Hindlimb muscle (tissue), 1 donor: ENCODE results near the gene CLEC3B. TPM values are rescaled to one million over a fixed set of nuclear protein-coding genes. Genes with fewer than 3 reads are reported as not detected.
"Not testable (repeated sequence)": the region's sequence is repeated elsewhere in the genome, so short reads cannot be mapped to it uniquely, and the experiment has no call there.

Experiments
- DNase-seq: peaks from one replicate; pipeline ENCODE4 v3.0.0-alpha.2; 2013
- polyA plus RNA-seq: library from polyadenylated mRNA; unstranded; fragments of 120-200 nt; gene quantifications from one replicate; pipeline ENCODE4 v1.2.1, GENCODE V29; 2013; ENCODE audit not compliant: insufficient read length

Gene CLEC3B, protein sequence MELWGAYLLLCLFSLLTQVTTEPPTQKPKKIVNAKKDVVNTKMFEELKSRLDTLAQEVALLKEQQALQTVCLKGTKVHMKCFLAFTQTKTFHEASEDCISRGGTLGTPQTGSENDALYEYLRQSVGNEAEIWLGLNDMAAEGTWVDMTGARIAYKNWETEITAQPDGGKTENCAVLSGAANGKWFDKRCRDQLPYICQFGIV
- 126 TPM for polyA plus RNA-seq

DNA sequence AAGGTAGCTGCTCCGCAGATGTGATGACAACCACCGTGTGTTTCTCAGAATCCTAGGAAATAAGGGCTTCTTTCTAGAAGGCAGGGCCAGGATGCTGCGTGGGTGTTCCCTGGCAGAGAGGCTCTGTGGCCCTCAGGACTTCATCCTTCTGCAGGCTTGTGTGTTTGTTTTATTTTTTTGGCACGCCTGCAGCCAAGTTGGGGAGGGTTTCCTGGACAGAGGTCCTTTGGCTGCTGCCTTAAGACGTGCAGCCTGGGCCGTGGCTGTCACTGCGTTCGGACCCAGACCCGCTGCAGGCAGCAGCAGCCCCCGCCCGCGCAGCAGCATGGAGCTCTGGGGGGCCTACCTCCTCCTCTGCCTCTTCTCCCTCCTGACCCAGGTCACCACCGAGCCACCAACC lies at the start of gene CLEC3B:
CLEC3B (plus strand) TSS at position 266 of the 400 bp plus-strand sequence; CDS start at position 326, 60 bp downstream.
- peak; percentile 69 for DNase-seq

DNA sequence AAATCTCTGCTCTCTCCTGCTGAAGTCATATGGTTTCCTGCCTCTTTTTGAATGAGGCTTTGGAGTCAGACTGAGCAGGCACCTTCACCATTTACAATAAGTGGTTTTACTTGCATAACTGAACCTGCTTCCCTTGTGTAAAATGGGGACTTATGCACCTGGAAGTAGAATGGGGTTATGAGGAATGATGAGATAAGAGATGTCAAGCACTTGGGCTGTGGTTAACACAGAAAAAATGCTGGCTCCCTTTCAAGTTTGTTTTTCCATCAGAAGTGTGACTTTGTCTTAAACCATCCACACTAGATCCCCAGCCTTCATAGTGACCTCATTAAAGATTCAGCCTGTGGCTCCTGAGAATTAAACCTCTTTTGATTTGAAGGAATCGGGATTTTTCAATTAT lies 44.9 kb upstream of the CLEC3B start:
- no peak for DNase-seq

DNA sequence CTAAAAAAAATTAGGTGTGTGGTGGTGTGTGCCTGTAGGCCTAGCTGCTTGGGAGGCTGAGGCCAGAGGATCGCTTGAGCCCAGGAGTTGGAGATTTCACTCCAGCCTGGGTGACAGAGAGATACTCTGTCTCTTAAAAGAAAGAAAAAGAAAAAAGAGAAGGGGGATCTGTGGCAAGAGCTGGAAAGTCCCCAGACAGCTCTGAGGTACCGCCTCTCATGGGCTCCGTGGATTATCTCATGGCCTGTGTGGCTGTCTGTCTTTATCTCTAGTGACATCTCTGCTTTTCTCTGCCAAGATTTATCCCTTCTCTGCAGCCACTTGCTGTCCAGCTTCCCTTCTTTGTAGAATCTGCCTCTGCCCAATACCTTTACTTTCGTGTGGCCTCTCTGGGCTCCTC lies 44.4 kb upstream of the CLEC3B start:
- no peak for DNase-seq

DNA sequence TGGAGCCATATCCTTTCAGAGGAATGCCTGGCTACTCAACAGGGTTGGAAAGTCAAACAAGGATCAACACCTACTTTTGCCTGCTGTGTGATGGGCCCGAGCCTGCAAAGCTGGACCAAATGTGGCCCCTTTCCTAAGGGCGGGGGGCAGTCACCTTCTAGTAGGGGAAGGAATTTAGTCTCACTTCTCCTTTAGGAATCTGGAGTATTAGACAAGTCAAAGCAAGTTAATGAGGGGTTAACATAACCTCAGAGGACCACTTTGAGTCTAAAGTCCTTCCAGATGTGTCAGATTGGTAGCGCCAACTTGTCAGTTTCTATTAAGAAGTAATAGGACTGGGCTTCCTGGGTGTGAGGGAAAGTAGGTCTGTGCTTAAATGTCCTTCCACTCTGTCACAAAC lies 43.3 kb upstream of the CLEC3B start:
- no peak for DNase-seq

DNA sequence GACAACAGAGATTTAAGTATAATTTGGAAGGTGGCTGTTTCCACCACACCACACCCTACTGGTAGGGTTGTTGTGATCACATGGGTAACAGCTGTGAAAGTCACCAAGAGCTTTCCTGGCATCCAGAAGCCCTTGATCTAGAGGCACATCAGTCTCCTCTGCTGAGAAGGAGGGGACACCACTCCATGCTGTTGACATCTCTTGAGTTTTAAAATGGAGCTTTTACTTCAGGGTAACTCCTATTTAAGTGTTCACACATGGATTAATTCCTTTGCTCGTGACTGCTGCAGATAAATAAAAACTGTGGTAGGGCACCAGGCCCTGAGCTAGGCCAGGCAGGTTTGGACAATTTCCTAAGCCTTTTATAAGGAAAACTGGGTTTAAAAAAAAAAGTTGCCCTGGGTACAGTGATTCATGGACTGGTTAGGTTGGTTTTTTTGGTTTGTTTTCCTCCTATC lies 42.6 kb upstream of the CLEC3B start:
- no peak for DNase-seq

DNA sequence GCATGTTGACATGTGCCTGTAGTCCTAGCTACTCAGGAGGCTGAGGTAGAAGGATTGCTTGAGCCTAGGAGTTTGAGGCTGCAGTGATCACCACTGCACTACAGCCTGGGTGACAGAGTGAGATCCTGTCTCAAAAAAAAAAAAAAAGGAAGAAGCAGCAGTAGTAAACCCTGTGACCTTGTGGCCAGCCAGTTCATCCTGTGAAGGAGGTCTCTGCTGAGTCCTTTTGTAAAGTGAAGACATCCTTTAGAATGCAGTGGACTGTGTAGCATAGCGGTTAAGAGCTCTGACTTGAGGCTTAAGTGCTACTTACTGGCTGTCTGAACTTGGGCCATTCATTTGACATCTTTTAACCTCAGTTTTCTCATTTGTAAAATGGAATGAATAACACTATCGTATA lies 41.8 kb upstream of the CLEC3B start:
- no peak for DNase-seq

DNA sequence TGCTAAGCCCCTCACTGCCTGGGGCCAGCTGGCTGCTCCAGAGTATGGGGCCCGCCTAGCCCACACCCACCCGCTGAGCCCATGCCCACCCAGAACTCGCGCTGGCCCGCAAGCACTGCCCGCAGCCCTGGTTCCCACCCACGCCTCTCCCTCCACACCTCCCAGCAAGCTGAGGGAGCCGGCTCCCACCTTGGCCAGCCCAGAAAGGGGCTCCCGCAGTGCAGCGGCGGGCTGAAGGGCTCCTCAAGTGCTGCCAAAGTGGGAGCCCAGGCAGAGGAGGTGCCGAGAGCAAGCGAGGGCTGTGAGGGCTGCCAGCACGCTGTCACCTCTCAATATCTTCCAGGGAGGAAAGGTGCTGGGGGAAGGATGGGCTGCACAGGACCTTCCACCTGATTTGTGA lies 39.8 kb upstream of the CLEC3B start:
- not testable (repeated sequence) for DNase-seq

DNA sequence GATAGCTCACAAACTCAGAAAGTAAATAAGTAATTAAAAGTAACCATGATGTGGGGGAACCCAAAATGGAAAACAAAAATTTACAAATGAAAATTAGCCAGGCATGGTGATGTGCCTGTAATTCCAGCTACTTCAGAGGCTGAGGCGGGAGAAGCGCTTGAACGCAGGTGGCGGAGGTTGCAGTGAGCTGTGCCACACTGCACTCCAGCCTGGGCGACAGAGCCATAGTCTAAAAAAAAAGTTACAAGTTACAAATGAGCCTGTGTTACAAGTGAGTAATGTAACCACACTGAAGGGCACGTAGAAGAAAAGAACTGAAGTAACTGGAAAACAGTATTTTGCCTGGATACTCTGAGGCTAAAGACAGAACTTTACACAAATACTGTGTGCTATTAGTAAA lies 38.8 kb upstream of the CLEC3B start:
- DNase-seq: no peak

DNA sequence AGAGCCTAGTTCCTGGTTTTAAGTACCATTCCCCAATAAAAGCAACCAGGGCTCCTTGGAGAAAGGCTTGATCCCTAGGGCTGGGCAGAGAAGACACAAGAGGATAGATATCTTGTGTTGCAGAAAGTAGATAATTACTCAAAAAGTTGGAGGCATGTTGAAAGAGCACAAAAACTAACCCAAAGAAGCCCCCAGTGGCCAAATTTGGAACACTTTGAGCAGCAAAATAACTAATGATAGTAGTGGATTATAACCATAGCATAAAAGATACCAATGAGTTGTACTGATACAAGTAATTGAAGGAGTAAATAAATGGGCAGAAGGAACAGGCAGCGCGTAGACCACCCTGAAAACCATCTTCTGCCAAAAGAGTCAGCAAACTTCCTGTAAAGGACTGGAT lies 38.0 kb upstream of the CLEC3B start:
- no peak for DNase-seq

DNA sequence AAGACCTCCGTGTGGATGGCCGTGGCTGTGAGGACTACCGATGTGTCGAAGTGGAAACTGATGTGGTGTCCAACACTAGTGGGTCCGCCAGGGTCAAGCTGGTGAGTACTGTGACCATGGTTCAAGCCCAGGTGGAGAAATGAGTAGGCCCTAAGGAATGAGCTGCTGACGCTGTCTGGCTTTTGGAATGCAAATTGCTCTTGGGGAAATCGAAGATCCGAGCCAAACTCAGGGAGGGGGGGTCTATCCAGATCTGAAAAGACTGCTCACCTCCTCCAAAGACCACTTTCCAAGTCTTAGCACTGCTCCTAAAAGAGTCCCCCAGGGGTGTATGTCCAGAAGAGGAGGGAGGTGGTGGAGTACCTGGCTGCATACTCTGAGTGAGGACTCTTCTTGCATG lies 37.0 kb upstream of the CLEC3B start:
- no peak for DNase-seq

DNA sequence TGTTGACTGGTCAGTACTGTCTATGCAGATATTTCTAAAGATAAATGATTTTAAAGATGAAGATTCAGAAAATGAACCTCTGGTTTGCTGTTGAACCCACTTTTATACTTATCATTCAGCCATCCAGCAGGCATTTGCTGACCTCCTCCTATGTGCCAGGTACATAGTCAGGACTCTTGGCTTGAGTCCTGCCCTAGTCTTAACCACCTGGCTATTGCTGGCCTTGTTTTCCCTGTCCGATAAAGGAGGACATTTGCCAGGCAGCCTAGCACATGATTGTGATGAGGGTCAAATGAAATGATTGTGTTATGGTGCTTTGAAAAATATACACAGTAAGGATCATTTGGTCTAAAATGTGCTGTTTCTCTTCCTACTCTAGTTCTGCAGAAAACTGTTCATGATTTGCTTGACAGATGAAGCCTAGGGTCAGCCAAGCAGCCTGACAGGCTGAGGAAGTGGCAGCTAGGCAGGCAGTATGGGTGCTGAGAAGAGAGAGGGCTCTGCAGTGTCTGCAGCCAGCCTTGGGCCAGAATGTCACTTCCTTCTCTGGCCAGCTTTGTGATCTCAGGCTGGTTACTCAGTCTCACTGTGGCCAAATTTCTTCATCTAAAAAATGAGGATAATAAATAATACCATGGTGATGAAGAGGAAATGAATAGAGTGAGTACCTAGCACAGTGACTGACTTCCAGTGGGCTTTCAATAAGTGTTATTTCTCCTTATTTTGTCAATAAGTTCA lies 36.3 kb upstream of the CLEC3B start:
- DNase-seq: no peak

DNA sequence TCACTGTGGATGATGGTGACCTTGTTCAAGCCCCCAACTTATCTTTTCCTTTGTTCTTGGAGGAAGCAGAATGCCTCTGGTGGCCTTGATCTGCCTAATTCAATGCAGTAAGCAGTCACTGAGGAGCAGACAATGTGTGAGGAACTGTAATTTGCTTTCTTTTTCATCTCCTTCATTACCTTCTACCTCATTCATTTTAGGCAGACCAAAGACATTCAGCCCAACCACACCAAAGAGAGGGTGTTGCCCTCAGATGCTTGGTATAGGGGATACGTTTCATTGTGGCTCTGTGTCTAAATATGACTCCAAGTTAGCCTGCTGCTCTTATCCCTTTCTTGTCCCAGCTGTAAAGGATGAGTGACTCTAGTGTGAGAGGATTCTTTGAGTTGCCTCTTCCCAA lies 34.8 kb upstream of the CLEC3B start:
- DNase-seq: no peak

DNA sequence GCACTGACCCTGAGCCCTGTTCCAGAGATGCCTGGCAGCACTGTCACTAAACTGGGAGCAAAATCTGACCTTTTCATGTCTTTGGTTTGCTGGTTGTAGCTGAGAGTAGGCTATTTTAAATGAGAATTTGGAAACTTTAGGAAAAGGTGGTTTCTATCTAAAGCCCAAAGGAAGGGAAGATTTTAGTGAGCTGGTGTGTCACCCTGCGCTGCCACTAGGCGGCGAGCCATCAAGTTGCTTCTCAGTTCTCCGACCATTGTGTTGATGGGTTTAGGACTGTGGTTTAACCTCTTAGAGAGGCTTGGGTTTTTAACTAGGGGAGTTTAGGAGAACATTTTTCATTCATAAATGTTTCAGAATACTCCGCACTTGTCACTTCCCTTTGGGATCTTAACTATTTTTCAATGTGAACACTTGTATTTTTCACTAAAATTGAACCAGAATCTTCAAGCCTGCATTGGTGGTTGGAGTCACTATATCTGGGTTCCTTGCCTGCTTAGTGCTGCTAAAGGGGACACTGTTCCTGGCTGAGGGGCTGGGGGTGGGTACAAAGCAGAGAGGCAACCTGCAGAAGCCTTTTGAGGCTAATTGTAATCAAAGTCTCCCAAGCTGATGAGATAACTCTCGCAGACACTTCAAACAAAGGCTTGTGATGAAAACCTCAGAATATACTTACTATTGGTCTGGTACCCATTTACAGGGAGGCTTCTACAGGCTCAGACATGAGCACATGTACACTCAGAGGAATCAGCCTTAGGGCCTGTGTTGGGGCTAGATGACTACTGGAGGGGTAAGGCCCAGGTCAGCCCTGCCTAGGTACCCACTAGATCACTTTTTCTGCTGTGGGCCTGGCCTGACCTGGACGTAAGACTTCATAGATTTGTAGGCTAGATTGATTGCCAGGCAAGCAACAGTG lies 33.3 kb upstream of the CLEC3B start:
- no peak for DNase-seq

DNA sequence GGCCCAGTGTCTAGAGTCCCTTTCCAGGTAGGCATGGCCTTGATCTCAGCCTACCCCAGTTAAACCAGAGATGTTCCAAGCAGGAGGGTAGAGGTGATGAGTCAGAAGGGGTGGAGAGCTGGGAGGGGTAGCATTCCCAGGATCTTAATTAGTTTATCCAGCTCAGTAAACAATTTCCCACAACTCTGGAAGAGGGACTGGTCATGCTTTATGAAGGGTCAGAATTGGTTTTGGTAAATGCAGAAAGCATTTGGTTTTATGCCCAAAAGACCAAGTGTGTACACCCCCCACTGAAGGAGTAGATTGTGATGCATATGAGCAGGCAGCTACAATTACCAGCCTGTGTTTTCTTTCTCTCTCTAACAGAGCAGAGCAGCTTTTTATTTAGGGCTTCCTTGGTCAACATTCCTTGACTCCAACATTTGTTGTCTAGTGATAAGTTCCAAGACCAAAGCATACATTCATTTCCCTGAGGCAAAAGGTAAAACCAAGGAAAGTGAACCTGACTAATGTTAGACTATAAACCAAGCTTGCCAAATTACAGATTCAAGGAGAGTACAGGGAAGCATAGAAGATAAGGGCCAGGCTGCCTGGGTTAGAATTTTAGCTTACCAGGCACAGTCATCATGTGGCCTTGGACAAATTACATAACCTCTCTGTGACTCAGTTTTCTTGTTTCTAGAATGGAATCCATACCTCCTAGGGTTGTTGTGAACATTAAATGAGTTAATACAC lies 32.5 kb upstream of the CLEC3B start:
- DNase-seq: no peak

DNA sequence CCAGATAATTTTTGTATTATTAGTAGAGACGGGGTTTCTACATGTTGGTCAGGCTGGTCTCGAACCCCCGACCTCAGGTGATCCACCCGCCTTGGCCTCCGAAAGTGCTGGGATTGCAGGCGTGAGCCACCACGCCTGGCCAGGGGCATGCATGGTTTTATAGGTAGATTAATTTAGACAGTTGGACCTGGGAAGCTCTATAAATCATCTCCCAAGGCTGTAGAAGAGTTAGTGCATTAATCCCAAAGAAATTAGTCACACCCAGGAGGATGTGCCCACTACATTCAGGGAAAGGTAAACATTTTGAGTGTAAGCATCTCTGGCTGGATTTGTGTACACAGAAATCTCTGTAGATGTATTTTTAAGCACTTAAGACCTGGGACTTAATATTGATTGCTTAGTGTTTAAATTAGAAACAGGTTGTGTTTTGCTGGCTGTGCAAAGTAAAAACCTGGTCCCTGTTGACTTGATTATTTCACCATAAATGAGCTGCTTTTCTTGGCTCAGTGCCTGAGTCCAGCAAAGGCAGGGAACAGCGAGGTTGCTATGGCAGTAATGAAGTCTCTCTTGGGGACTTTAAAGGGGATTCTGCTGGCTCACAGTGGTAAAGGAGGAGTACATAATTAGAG lies 30.8 kb upstream of the CLEC3B start:
- DNase-seq: peak; percentile 47

DNA sequence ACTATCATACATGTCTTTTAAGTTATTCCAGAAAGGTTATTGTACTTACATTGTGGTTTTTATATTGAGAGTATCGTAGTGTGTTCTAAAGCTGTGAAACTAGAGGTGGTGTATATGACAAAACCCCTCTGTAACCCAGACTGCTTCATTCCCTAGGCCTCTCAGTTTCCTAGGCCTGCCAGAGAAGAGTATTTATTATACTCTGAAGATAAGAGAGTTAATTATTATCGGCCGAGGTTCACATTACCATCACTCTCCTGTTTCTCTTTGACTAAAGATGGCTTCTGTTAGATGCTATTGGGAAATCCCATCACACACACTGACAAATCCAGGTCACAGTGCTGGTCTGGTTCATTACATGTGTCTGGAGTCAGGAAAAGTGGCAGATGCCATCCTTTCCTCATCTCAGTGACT lies 29.5 kb upstream of the CLEC3B start:
- no peak for DNase-seq

DNA sequence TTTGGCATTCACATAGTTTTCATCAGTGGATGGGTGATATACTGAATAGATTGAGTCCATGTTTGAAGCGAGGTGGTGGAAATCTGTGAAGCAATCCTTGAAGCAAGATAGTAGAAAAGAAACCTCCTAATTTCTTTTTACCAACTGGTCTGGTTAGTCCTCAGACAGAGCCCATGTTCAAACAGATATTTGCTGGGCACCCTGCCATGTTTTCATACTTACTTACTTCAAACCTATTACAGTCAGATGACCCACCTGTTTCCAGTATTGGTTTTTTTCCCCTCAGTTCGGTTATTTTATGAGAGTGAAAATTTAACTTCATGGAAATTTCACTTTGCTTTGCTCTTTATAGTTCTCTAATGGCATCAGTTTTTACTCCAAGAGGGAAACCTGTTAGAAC lies 26.3 kb upstream of the CLEC3B start:
- DNase-seq: no peak

DNA sequence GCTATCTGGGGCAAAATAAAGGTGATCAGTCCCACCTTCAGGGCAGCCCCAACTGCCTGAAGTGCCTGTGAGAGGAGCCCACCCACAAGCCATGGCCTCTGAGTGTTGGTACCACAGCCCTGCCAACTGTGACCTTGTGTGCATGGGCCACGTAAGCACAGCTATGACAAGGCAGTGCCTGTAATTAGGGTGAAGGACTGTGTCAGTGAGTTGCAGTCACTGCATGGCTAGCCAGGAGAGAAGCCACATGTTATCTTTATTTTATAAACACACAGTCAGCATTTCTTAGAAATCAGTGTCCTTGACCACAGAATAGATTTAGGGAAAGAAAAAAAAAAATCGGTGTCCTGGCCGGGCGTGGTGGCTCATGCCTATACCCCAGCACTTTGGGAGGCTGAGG lies 25.3 kb upstream of the CLEC3B start:
- no peak for DNase-seq

DNA sequence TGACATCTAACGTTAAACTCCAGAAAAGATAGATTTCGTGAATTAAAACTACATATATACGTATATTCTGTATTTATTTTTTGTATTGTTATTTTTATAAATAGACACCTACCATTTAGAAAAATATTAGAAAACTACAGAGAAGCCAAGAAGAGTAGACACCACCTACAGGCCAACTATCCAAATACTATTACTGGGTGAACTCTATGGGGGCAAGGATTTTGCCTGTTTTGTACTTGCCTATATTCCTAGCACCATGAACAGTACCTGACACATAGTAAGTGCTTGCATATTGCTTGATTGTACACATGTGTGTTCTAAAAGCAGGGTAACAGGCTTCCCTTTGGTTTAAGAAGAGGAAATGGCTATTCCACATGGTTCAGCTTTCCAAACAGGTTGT lies 24.4 kb upstream of the CLEC3B start:
- DNase-seq: no peak

DNA sequence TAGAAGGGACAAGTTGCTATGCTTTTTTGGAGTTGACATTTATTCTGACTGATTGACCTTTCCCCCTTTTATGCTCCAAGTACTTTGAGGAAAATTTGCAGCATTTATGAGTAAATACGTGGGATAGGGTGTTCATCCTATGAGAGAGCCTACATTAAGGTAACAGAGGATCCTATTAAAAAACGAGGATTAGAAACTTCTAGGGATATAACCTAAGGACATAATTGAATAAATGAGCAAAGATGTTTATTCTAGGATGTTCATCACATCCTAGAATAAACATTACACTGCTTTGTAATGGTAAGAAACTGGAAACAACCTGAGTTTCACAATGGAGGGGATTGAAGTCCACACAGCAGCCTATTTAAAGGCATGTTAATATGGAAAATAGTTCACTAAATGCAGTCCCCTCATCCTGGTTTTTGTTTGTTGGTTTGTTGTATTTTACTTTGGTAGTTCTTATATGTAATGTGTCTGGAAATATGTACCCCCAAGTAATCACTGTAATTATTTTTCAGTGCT lies 23.9 kb upstream of the CLEC3B start:
- DNase-seq: no peak

DNA sequence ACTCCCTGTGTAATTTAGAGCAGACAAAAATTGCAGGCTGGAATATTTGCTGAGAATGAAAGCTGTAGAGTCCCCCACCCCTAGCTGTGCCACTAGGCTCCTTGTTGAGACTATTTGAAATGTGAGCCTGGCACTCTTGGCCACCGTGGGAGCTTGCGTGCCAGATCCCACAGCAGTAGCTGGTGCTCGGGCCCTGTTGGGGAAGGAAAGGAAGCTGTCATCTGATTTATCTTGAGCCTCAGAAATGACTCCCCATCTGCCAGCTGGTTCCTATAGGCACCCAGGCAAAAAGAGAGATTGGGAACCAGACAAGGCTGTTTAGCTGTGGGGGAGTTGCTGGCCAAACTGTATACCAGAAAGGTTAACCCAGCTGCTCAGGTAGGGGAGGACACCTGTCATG lies 23.4 kb upstream of the CLEC3B start:
- DNase-seq: no peak

DNA sequence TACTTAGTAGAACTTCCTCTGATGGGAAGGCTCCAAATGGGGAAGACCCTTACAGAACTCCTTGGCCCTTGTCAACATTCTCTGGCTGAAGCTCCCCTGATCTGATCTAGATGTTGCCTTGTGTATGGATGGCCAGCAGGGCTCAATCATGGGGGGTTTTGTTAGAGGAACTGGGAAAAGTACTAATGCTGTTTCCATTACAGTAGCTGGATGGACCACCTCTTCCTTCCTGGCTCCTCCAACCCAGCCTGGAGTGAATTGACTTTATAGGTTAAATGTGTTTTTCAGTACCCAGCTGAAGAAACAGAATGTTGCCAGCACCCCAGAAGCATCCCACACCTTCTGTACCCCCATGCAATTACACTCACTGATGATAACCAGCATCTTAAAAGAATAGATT lies 22.7 kb upstream of the CLEC3B start:
- no peak for DNase-seq
